Umbilical cord (tissue), 2 donors: ENCODE results near the gene PRR20G. TPM values are rescaled to one million over a fixed set of nuclear protein-coding genes. Genes with fewer than 3 reads are reported as not detected.
"Not testable (repeated sequence)": the region's sequence is repeated elsewhere in the genome, so short reads cannot be mapped to it uniquely, and the experiment has no call there.

Source experiments
- DNase-seq: peaks from one replicate; pipeline ENCODE4 v3.0.0-alpha.2; 2015; ENCODE audit warnings: low spot score
- total RNA-seq: library from RNA; depleted of rRNA; stranded (reverse); fragments of >200 nt; gene quantifications from one replicate; pipeline ENCODE4 v1.2.3, GENCODE V29; 2014; ENCODE audit warnings: low replicate concordance; ENCODE audit not compliant: insufficient read depth

Gene PRR20G
- total RNA-seq, 1 donor from 2014 or later = 3.9 TPM

DNA sequence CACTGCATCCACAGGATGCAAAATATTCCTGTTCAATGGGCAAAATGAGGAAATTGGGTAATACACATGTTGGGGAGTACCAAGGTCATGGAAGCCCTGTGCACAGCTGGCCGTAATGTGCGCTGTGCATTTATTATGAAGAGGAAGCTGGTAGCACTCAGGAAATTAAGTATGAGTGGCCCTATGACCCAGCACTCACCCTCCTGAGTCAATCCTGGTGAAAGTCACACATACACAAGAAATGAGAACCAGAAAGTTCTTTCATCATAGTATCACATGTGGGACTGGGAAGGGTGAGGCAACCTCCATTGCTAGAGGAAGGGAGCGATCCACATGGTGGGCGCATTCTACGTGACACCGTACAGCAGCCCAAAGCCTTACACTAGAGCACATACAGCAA is 11.4 kb upstream of the PRR20G start:
- DNase-seq = peak; percentile 5

DNA sequence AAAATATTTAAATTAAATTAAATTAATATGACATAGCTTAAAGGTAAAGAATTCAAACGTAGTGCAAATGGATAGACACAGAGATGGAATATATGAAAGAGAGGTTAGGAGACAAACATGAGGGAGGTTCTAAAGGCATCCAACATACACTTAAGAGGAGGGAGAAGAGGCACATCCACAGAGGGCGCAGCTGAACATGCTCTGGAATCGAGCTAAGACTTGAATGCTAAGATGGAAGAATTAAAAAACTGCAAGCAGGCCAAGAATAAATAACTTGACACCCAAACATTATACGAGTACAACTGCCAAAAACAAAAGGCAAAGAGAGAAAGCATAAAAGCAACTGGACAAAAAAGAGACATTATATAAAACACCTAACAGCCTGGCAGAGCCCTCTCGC is 9.1 kb upstream of the PRR20G start:
- no peak for DNase-seq

DNA sequence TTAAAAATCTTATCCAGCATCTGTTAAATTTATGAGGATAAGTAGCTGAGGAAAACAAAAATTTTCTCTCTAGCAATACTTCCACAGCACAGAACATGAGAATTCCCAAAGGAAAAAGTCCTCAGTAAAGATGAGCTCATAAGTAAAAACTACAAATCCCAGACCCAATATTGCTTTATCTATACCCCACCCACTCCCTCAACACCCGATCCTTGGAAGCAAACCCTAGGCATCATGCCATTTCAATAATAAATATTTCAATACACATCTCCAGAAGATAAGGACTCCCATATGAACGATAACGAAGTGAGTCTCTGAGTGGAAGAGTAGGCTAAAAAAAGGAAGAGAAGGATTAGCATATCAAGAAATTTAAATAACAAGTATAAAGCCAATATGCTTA is 8.3 kb upstream of the PRR20G start:
- DNase-seq = no peak

DNA sequence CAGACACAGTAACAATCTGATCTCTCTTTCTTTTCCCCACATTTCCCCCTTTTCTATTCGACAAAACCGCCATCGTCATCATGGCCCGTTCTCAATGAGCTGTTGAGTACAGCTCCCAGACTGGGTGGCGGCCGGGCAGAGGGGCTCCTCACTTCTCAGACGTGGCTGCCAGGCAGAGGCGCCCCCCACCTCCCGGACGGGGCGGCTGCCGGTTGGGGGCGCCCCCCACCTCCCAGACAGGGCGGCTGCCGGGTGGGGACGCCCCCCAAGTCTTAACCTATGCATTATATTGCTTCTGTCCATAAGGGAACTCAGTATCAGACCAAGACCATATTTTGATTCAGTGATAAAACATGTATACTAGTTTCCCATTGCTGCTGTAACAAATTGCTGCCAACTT is 5.8 kb upstream of the PRR20G start:
- DNase-seq = not testable (repeated sequence)

DNA sequence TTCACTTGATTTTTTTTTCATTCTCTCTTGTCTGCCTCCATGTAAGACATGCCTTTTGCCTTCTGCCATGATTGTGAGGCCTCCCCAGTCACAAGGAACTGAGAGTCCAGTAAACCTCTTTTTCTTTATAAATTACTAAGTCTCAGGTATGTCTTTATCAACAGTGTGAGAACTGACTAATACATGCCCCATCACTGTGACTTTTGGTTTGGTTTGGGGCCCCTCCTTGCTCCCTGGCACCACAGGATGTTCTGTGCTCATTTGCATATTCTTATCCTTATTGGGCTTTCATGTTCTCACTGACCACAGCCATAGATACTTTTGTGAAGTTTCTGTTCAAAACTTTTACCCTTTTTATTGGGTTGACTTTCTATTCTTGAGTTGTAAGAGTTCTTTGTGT is 3.8 kb upstream of the PRR20G start:
- DNase-seq = no peak

DNA sequence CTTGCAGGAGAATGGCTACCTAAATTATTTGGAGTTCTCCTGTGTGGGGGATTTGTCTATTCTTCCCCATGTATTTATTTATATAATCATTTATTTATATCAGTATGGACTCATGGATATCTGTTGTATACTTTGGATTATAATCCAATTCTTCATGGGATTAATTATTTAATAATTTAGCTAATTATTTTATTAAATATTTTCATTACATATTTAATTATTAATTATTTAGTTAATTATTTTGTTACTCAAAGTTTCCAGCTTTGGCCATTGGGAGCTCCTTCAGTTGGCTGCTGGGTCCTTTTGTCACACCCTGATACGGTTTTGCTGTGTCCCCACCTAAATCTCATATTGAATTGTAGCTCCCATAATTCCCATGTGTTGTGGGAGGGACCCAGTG is 3.3 kb upstream of the PRR20G start:
- DNase-seq = no peak

DNA sequence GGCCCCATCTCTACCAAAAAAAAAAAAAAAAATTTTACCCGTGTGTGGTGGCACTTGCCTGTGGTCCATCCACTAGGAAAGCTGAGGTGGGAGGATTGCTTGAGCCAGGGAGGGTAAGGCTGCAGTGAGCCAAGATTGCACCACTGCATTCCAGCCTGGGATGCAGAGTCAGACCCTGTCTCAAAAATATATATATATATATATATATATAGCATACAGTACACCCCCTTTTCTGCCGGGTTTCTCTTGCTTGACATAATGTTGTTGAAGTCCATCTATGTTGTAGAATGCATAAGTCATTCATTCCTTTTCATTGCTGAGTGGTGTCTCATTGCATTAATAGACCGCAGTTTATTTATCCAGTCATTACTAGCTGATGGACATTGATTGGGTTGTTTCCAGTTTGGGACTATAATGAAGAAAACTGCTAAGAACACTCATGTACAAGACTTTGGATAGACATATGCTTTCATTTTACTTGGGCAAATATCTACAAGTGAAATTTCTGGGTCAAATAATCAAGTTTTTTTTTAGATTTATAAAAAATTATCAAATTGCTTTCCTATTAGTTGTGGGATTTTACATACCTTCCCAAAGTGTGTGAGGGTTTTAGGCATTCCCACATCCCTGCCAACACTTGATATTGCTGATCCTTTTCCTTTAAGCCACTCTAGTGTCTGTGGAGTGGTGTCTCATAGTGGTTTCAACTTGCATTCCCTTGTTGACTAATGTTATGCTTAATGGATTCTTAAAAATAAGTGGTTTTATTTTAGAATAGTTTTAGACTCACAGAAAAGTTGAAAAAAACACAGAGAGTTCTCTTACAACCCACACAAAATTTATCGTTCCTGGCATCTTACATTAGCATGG is 2.1 kb upstream of the PRR20G start:
- DNase-seq = no peak

DNA sequence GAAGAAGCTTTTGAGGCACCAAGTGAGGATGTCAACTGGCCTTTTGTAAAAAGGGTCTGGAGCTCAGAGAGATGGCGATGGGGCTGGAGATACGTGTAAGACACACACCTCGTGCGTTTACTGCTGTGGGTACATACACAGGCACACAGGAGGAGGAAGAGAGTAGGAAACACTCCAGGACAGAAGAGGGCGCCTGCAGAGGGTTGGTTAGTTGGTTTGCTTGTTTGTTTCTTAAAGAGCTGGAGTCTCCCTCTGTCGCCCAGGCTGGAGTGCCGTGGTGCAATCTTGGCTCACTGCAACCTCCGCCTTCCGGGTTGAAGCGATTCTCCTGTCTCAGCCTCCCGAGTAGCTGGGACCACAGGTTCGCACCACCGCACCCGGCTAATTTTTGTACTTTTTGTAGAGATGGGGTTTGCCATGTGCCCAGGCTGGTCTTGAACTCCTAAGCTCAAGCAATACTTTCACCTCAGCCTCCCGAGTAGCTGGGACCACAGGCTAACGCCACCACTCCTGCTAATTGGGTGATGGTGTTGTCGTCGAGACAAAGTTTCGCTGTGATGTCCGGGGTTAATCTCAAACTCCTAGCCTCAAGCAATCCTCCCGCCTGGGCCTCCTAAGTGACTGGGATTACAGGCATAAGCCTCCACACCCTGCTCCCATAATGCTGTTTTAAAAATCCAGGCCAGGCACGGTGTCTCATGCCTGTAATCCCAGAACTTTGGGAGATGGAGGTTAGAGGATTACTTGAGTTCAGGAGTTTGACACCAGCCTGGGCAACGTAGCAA is 1.3 kb upstream of the PRR20G start:
- no peak for DNase-seq

DNA sequence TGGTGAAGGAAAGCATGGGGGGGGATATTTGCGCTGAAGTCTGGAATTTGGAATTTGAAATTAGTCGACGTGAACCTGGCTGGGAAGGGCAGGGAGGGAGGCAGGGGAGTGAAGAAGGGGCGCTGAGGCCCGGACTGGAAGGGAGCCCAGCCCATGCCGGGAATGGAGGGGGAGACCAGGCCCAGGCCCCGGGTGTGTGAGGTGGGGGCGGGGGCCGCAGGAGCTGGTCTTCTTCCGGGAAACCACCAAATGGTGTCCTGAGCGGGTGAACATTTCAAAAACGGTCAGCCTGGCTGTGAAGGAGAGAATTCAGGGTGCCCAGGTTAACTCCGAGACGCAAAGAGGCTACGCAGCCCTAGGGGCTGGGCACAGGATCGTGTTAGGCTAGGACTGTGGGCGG is 497 bp upstream of the PRR20G start:
- no peak for DNase-seq

DNA sequence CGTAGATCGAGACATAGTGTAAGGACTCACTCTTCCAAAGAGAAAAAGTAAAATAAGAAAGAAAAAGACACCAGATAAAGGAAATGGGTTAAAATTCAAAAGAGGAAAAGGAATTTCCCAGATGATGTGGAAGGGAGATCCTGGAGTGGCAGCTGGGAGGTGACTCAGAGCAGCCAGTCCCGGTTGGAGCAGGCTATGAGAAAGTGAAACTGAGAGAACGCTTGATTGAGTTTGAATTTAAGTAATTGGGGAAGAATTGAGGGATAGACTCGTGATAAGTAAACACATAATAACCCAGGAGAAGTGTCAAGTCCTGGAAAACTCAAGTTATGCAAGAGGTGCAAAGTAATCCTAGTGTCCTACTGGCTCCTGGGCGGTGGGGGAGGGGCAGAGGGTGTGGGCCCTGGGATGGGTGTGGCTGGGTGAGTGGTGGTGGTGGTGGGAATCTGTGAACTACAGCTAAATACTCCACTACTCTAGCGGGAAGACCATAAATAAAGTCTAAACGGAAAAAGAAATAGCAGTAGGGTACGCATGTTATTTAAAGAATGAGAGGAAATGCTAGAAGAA is 1.2 kb downstream of the PRR20G start:
- no peak for DNase-seq

DNA sequence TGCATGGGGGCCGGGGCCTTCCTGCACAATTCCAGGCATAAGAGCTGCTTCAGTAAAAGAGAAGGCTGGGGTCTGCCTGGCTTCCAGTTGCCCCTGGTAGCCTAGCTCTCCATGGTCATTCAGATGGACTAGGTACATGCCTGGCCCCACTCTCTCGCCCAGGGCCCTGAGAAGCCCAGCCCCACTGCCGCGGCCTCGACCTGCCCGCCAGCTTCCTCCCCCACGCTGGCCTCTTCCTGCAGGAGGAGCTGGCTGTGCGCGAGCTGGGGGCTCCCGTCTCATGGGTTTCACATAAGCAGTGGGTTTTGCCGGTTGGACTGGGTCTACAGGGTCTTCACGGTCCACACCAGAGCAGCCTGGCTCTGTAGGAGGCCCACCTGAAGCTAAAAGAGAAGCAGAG is 3.6 kb downstream of the PRR20G start:
- no peak for DNase-seq

DNA sequence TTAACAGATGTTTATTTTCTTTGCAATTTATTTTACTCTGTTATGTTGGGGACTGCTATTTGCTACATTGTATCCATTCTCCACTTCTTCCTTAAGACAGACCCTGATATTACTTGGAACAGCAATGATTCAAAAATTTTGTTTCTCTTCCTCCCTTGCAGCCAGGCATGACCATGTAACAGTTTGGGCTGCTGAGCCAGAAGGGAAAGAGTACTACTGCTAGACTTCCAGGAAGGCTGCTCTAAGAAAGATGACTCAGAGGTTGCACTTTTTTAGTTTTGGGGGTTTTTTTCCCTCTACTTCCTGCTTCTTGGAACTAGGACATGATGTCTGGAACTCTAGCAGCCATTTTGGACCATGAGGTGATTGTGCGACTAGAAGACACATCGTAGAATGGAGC is 10.3 kb downstream of the PRR20G start:
- DNase-seq = no peak

DNA sequence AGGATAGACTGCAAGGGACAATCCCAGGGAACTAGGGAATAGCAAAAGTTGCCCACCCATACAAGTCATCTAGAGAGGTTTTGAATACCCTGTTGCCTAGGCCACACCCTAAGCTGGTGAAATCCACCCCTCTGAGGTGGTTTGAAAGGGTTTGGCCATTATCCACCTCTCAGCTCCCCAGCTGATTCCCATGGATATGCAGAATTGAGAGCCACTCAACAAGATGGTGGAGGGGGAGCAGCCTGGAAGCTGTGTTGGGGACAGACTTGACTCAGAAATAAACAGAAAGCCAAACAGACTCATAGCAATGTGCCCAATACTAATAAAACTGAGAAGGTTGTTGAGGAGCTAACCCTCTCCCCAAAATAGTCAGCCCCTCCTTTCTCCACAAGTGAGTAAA is 10.9 kb downstream of the PRR20G start:
- DNase-seq = no peak

DNA sequence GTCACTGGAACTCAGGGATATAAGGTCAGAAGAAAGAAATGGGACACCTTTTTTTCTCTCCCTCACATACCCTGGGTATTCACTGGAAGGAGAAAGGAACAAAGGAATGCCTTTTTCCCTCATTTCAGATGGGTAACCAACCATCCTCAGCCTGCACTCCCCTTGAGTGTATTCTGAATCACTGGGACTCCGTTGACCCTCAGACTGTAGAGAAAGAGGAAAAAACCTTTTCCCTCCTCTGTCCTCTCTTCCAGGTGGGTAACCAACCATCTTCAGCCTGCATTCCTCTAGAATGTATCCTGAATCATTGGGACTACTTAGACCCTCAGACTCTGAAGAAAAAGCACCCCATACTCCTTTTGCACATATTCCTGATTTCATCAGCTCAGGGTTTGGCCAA is 11.4 kb downstream of the PRR20G start:
- no peak for DNase-seq

DNA sequence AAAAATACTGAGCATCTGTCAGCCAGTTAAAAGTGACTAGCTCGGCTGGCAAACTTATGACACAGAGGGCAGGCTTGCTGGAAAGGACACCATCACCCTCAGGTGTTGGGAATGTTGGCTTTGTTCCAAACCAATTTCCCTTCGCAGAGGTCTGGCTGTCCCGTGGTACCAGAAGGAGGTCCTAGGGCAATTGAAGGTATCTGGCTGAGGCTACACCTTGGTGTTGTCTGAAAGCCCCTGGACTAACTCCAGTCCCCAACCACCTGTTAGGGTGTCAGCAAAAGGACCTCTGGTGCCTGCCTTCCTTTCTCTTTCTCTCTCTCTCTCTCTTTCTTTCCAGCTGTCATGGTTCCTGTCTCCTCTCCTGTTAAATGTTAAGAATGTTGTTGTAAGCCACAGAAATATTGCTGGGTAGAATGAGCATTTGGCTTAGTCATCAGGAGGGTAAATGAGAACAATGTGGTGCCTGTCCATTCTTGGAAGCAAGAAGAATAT is 12.5 kb downstream of the PRR20G start:
- no peak for DNase-seq

DNA sequence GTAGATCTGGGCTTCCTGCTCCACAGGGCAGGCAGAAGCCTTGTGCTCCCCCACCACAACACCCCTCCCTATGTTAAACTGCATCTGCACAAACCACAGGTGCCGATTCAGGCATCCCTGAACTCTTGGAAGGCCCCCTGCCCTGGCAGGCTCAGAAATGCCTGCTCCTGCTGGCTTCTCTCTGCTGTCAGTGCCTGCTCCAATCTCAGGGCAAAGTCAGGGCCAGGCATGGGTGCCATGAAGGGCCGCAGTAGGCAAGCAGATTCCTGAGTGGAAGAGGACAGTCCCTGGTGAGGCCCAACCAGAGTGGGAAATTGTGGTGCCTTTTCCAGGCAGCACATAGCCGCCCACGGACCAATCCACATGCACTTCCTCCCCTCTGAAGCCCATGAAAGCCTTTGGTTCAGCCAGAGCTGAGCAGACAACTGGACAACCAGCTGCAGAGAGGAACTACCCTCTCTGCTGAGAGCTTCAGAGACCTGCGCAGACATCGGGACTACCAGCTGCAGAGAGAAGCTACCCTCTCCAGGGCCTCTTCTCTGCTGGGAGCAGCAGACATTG is 13.6 kb downstream of the PRR20G start:
- no peak for DNase-seq

DNA sequence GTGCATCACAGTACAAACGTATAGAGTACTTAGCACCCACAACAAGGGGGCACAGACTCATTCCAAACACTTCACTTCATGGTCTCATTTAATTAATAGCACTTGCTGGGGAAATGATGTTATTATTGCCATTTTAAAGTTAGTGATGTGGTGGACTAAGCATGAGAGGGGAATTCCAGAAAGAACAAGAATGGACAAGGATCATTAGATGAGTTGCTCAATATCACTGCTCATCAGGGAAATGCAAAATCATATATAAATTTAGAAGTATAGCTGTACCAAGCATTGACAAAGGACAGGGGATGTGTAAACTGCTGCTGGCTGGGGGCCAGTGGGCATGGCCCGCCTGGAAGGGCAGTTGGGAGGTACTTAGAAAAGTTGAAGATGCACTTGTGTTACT is 14.6 kb downstream of the PRR20G start:
- no peak for DNase-seq

DNA sequence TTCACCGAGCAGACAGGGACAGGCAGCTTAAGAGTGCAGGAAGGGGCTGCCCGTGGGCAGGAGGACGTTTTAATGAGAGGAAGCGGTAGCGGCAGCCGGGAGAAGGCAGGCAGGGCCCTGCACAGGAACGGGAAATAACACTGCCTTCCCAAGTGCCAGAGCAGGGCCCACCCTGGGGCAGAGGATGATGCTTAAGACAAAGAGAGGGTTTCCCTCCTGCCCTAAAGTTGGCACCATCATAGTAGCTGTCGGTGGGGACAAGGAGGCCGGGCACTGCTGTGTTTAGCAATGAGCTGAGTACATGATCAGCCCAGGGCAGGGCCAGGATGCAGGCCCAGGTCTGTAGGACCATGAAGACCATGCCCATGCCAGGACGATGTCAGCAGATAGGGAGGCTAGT is 21.7 kb downstream of the PRR20G start:
- no peak for DNase-seq

DNA sequence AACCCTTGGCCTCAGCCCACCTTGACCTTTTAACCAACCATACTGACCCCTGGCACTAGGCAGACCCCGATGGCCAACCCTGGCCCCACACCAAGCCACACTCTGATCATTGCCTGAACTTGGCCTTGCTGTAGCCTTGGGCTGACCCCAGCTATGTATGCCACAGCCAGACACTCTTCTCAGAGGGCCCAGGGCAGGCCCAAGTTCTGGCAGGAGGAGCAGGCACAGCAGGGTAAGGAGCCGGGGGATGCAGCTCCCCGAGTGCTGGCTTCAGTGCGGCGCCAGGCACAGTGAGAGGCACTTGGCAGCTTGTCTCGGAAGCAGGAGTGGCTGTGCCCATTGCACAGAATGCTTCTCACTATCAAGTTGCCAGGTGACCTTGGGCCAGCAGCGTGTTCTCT is 22.3 kb downstream of the PRR20G start:
- DNase-seq = no peak

DNA sequence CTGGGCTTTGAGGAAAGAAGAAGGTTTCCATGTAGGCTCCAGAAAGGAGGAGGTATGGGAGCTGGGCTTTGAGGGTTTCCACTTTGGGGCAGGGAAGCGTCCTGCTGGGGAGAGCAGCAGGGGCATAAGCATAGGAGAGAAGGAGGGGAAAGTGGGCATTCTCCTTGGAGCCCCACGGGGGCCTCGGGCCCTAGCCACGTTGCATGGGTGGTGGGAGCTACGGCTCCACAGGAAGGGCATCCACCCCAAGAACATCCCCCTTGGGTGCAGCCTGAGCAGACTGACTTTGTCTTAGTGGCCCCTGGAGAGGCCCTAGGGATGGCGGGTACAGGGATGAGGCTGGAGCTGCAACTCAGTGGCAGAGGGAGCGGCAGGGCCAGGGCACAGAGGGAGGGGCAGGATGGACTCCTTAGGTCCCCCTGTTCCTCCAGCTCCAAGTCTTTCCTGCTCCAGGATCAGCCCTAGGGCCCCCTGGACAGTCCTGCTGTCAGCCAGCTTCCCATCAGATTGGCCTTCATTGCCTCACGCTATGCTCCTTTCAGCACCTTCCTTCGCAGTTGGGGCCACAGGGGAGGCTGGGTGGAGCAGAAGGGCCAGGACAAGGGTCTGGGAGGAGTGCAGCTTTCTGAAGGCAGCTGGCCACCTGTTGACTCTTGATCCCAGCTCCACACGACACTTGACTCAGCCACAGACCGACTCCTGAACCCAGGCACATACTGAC is 22.9 kb downstream of the PRR20G start:
- DNase-seq = no peak

DNA sequence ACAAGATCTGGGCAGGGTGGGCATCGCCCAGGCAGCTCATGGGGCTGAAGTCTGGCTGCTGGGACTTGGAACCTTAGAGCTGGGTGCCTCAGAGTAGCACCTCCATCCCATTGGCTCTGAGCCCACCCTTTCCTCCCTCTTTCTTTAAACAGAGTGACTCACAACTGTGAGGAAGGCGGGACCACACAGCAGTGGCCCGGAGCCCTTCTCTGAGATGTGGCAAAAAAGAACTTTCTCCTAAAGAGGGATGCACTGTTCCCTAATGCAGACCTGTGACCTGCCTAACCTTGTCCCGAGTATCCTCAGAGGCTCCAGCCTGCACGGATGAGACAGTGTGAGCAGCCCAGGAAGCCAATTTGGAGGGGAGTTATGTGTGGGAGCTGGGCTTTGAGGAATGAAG is 23.6 kb downstream of the PRR20G start:
- DNase-seq = no peak
